VCaP (cell line): ENCODE results near the gene F2RL2.
A peak's percentile ranks its signal among the peaks of the same experiment; 100 is the strongest.

ENCODE experiments used
- H3K27ac ChIP-seq: fragments of 450-650 bp; 2 replicates; pipeline ENCODE4 v1.5.1; 2017
- CTCF ChIP-seq: fragments of 450-650 bp; conservative IDR thresholded peaks from 2 replicates; pipeline ENCODE4 v1.5.1; 2017; ENCODE audit warnings: mild to moderate bottlenecking, moderate library complexity

F2RL2 gene

GRCh38 chr5:76585783-76586217, 37.4 kb downstream of the F2RL2 start:
- H3K27ac ChIP-seq = no peak overlapping the region
- no peak for TF ChIP-seq CTCF

- no peak overlapping the region for H3K27ac ChIP-seq
Observed at GRCh38 chr5:76583163-76584047, 39.8 kb downstream of the F2RL2 start.

GRCh38 chr5:76582230-76583162, 40.7 kb downstream of the F2RL2 start:
- TF ChIP-seq CTCF = no peak
- H3K27ac ChIP-seq = no peak overlapping the region

More at GRCh38 chr5:76583163-76584047, 39.8 kb downstream of the F2RL2 start:
- peak; percentile 69 for TF ChIP-seq CTCF

GRCh38 chr5:76580981-76581380, 42.2 kb downstream of the F2RL2 start:
- TF ChIP-seq CTCF = no peak
- no peak overlapping the region for H3K27ac ChIP-seq

GRCh38 chr5:76579166-76579937, 43.9 kb downstream of the F2RL2 start:
- no peak for TF ChIP-seq CTCF
- H3K27ac ChIP-seq = no peak overlapping the region

GRCh38 chr5:76576996-76577395, 46.2 kb downstream of the F2RL2 start:
- no peak for TF ChIP-seq CTCF
- H3K27ac ChIP-seq = no peak overlapping the region
